HCT116 (cell line): Measurements from ENCODE around the gene COL5A3. TPM values are rescaled to one million over a fixed set of nuclear protein-coding genes. Genes with fewer than 3 reads are reported as not detected.
"Not testable (repeated sequence)": the region's sequence is repeated elsewhere in the genome, so short reads cannot be mapped to it uniquely, and the experiment has no call there.

ENCODE experiments used
- ATAC-seq: fragments of 200-7000 bp; cut with Tn5 transposase; 2 replicates; pipeline ENCODE4 v1.9.1; 2020; ENCODE audit warnings: mild to moderate bottlenecking, moderate library complexity
- BruUV-seq: library from RNA; stranded (reverse); fragments of 400-500 nt; replicated peaks from 2 replicates; lab custom pipeline; 2021; lab: Mats Ljungman, UMichigan
- CTCF ChIA-PET: fragments of 300-600 bp; sonication (Branson Sonifier 250); formaldehyde crosslinking; loops from one replicate; lab custom pipeline; 2021; ENCODE audit warnings: antibody characterized with exemption; lab: Charles Lee
- POLR2A ChIA-PET: fragments of 300-600, 350-600 bp; sonication (Branson Sonifier 250); formaldehyde crosslinking; loops from one replicate; lab custom pipeline; 2021; ENCODE audit warnings: antibody characterized with exemption; lab: Charles Lee
- RAD21 ChIA-PET, 2 experiments: fragments of 300-600 bp; sonication (Branson Sonifier 250); formaldehyde crosslinking; loops; one replicate each; lab custom pipeline; 2023; ENCODE audit warnings: low total read pairs in 2 of 2; ENCODE audit not compliant: uncharacterized antibody in 2 of 2, unreplicated experiment in 2 of 2, low non-redundant PET in 1 of 2; lab: Charles Lee
- DNase-seq: peaks from one replicate; pipeline ENCODE4 v3.0.0-alpha.2; 2010; ENCODE audit warnings: low read depth, low spot score
- H2AFZ ChIP-seq: fragments of 200-600 bp; shearing (Covaris generic), sonication (generic); 2 replicates; pipeline ENCODE4 v1.6.1; 2017; ENCODE audit warnings: low read depth, mixed run types, mixed read lengths, antibody characterized with exemption, low read length; ENCODE audit not compliant: poor library complexity, severe bottlenecking
- H3K27ac ChIP-seq: 2 replicates; pipeline ENCODE4 v1.5.1; 2012; ENCODE audit warnings: low read depth, low read length
- H3K27me3 ChIP-seq: fragments of 200-600 bp; sonication (generic); 2 replicates; pipeline ENCODE4 v1.6.1; 2016; ENCODE audit warnings: mixed run types, low read length, mixed read lengths; ENCODE audit not compliant: insufficient read depth
- H3K36me3 ChIP-seq, 2 experiments: fragments of 200-500 bp in 1 of 2; fragments of 200-600 bp in 1 of 2; sonication (Bioruptor generic) in 1 of 2; sonication (generic) in 1 of 2; 2 replicates each; pipeline versions ENCODE4 v1.5.1 to v1.6.1; 2014 to 2016; ENCODE audit warnings: low read length in 2 of 2, inconsistent platforms in 1 of 2, mixed read lengths in 1 of 2, mixed run types in 1 of 2; ENCODE audit not compliant: insufficient read depth in 2 of 2, control insufficient read depth in 1 of 2
- H3K4me1 ChIP-seq, 2 experiments: fragments of 200-600 bp in 1 of 2; sonication (generic) in 1 of 2; 2 replicates each; pipeline versions ENCODE4 v1.5.1 to v1.6.1; 2012 to 2017; ENCODE audit warnings: low read length in 2 of 2, inconsistent platforms in 1 of 2, mild to moderate bottlenecking in 1 of 2, mixed read lengths in 1 of 2, mixed run types in 1 of 2, moderate library complexity in 1 of 2; ENCODE audit not compliant: insufficient read depth in 2 of 2, control insufficient read depth in 1 of 2
- H3K4me2 ChIP-seq: fragments of 200-600 bp; sonication (generic); 2 replicates; pipeline ENCODE4 v1.6.1; 2017; ENCODE audit warnings: mixed run types, low read length, mixed read lengths
- H3K4me3 ChIP-seq, 2 experiments: fragments of 200-600 bp in 1 of 2; sonication (generic) in 1 of 2; replicated peaks in 1 of 2; 2 replicates each; pipeline ENCODE4 v1.5.1; 2011 to 2016; ENCODE audit warnings: low read length in 2 of 2, control low read depth in 1 of 2, low read depth in 1 of 2, mild to moderate bottlenecking in 1 of 2, mixed read lengths in 1 of 2, mixed run types in 1 of 2
- H3K79me2 ChIP-seq: fragments of 200-600 bp; sonication (generic); 2 replicates; pipeline ENCODE4 v1.6.1; 2017; ENCODE audit warnings: mild to moderate bottlenecking, mixed run types, low read length, moderate library complexity, mixed read lengths; ENCODE audit not compliant: insufficient read depth
- H3K9ac ChIP-seq: fragments of 200-600 bp; sonication (generic); 2 replicates; pipeline ENCODE4 v1.6.1; 2016; ENCODE audit warnings: low read length, mixed read lengths
- H3K9me2 ChIP-seq: fragments of 200-600 bp; sonication (generic), shearing (Covaris generic); 2 replicates; pipeline ENCODE4 v1.6.1; 2017; ENCODE audit warnings: mixed run types, mild to moderate bottlenecking, moderate library complexity; ENCODE audit not compliant: insufficient read depth
- H3K9me3 ChIP-seq, 2 experiments: fragments of 200-500 bp in 1 of 2; fragments of 200-600 bp in 1 of 2; sonication (Bioruptor generic) in 1 of 2; sonication (generic) in 1 of 2; 2 replicates each; pipeline ENCODE4 v1.6.1; 2014 to 2017; ENCODE audit warnings: low read length in 2 of 2, mixed read lengths in 2 of 2, inconsistent platforms in 1 of 2, low read depth in 1 of 2, mild to moderate bottlenecking in 1 of 2, mixed run types in 1 of 2, moderate library complexity in 1 of 2; ENCODE audit not compliant: control insufficient read depth in 1 of 2, insufficient read depth in 1 of 2
- H4K20me1 ChIP-seq: fragments of 200-600 bp; sonication (generic), shearing (Covaris generic); 2 replicates; pipeline ENCODE4 v1.6.1; 2017; ENCODE audit warnings: mixed run types, mild to moderate bottlenecking, moderate library complexity; ENCODE audit not compliant: insufficient read depth
- ATF3 ChIP-seq: IDR thresholded peaks from 2 replicates; pipeline ENCODE4 v1.6.1; 2012
- CBX3 ChIP-seq: IDR thresholded peaks from 2 replicates; pipeline ENCODE4 v1.6.1; 2012; ENCODE audit warnings: low read depth
- CEBPB ChIP-seq: IDR thresholded peaks from 2 replicates; pipeline ENCODE4 v1.6.1; 2012; ENCODE audit warnings: low read depth
- EGR1 ChIP-seq: IDR thresholded peaks from 2 replicates; pipeline ENCODE4 v1.6.1; 2012; ENCODE audit warnings: low read depth
- EZH2 ChIP-seq: fragments of 200-600 bp; sonication (generic); IDR thresholded peaks from 2 replicates; pipeline ENCODE4 v1.6.1; 2017; ENCODE audit warnings: antibody characterized with exemption, mixed run types
- EZH2phosphoT487 ChIP-seq: fragments of 200-600 bp; IDR thresholded peaks from 2 replicates; pipeline ENCODE4 v1.6.1; 2018; ENCODE audit warnings: antibody characterized with exemption, borderline replicate concordance
- JUND ChIP-seq: IDR thresholded peaks from 2 replicates; pipeline ENCODE4 v1.6.1; 2012
- MAX ChIP-seq: IDR thresholded peaks from 2 replicates; pipeline ENCODE4 v1.6.1; 2012
- POLR2AphosphoS5 ChIP-seq: IDR thresholded peaks from 2 replicates; pipeline ENCODE4 v1.6.1; 2011; ENCODE audit warnings: mild to moderate bottlenecking, low read depth, low read length, moderate library complexity
- RAD21 ChIP-seq: IDR thresholded peaks from 2 replicates; pipeline ENCODE4 v1.6.1; 2012; ENCODE audit warnings: low read depth, mild to moderate bottlenecking
- REST ChIP-seq: IDR thresholded peaks from 2 replicates; pipeline ENCODE4 v1.6.1; 2012; ENCODE audit warnings: low read depth
- SIN3A ChIP-seq: IDR thresholded peaks from 2 replicates; pipeline ENCODE4 v1.6.1; 2012; ENCODE audit warnings: low read depth
- SP1 ChIP-seq: IDR thresholded peaks from 2 replicates; pipeline ENCODE4 v1.6.1; 2012; ENCODE audit warnings: low read depth
- TCF7L2 ChIP-seq: IDR thresholded peaks from 2 replicates; pipeline ENCODE4 v1.7.0; 2011; ENCODE audit warnings: borderline replicate concordance, inconsistent platforms; ENCODE audit not compliant: insufficient read depth, insufficient read length; ENCODE audit errors: extremely low read depth
- YY1 ChIP-seq: IDR thresholded peaks from 2 replicates; pipeline ENCODE4 v1.6.1; 2011; ENCODE audit warnings: low read length, low read depth, moderate library complexity, mild to moderate bottlenecking; ENCODE audit not compliant: insufficient replicate concordance; ENCODE audit errors: extremely low read depth
- ZFX ChIP-seq: fragments of 450-650 bp; IDR thresholded peaks from 2 replicates; pipeline ENCODE4 v1.6.1; 2017
- intact Hi-C: fragments of 100-400 bp; cut with micrococcal nuclease; formaldehyde crosslinking; loops from 2 replicates; pipeline ENCODE4 v1.10.0; 2022
- total RNA-seq: library from RNA; stranded (reverse); gene quantifications from one replicate; pipeline ENCODE4 v1.2.1, GENCODE V29; 2021; ENCODE audit not compliant: unreplicated experiment

Gene COL5A3
- total RNA-seq, 1 experiment from 2014 or later, result 0.15 TPM

- H3K27me3 ChIP-seq, CTCF ChIA-PET: not testable (repeated sequence)
Measured at GRCh38 chr19:9922782-9923379, 87.4 kb downstream of the COL5A3 start.

GRCh38 chr19:9917321-9917720, 93.0 kb downstream of the COL5A3 start:
- peak overlapping the region; percentile 34; the same call in 1 of the 2 replicates for H3K4me2 ChIP-seq
- H3K4me1 ChIP-seq, result peaks cover 8 to 20% of the 10 kb centered on the region in 2 experiments; a peak in 3 of 4 replicates
- H3K36me3 ChIP-seq, result no peaks in the 10 kb centered on the region
- no peak overlapping the region for H3K27ac ChIP-seq
- BruUV-seq, result no TSS peak
- no peak overlapping the region for H3K9ac ChIP-seq
- DNase-seq, result peak; percentile 42
- intact Hi-C loops, result loop anchor here (10.0 kb wide), 2 partner anchors 293 to 333 kb away; partner anchors contain the start of genes ZNF121 and ZNF561
- H2AFZ ChIP-seq, result no peak overlapping the region
- no peaks in the 10 kb centered on the region for H3K79me2 ChIP-seq
- no peaks in the 10 kb centered on the region for H4K20me1 ChIP-seq
- CTCF ChIA-PET, result no interaction called here
- ATAC-seq, result peak; percentile 82
- H3K27me3 ChIP-seq, result no peaks in the 10 kb centered on the region
- no peaks in the 10 kb centered on the region for H3K9me2 ChIP-seq
- no peaks in the 10 kb centered on the region for H3K9me3 ChIP-seq
- RAD21 ChIA-PET, result no interaction called here
- H3K4me3 ChIP-seq, result no peak overlapping the region
- POLR2A ChIA-PET, result no interaction called here
- TF ChIP-seq EZH2phosphoT487 (no peak), CEBPB (no peak), CBX3 (no peak), TCF7L2 (no peak), RAD21 (no peak), EZH2 (no peak), YY1 (peak; percentile 17), POLR2AphosphoS5 (no peak), MAX (no peak), SIN3A (no peak), EGR1 (no peak), SP1 (peak; percentile 68), ZFX (no peak), REST (no peak), ATF3 (no peak), JUND (no peak)

More at GRCh38 chr19:9922782-9923379, 87.4 kb downstream of the COL5A3 start:
- RAD21 ChIA-PET, H3K36me3 ChIP-seq, H3K4me3 ChIP-seq, DNase-seq, H3K4me1 ChIP-seq, H3K27ac ChIP-seq, BruUV-seq, H3K4me2 ChIP-seq, POLR2A ChIA-PET, H2AFZ ChIP-seq, H4K20me1 ChIP-seq, H3K79me2 ChIP-seq, H3K9me3 ChIP-seq, intact Hi-C loops, H3K9ac ChIP-seq, H3K9me2 ChIP-seq, ATAC-seq: not testable (repeated sequence)
